Stimulated activated CD4-positive, alpha-beta T cell treated with anti-CD3 and anti-CD28 coated beads, TNF-alpha, amount 100 ng/mL, for 24 hours (primary cell): ENCODE measurements around the gene EPO.
"Not testable (repeated sequence)": the region's sequence is repeated elsewhere in the genome, so short reads cannot be mapped to it uniquely, and the experiment has no call there.

Source experiments
- DNase-seq, 3 experiments: peaks; one replicate each; pipeline ENCODE4 v3.0.0-alpha.2; 2020; ENCODE audit warnings: low read depth in 3 of 3

Gene EPO

GRCh38 chr7:100682991-100683658, 37.1 kb upstream of the EPO start:
- DNase-seq, result no peak

- no peak for DNase-seq
Observed at GRCh38 chr7:100683659-100684533, 36.4 kb upstream of the EPO start.

- DNase-seq, result no peak
Observed at GRCh38 chr7:100684534-100685042, 35.7 kb upstream of the EPO start.

- no peak for DNase-seq
Observed at GRCh38 chr7:100685049-100685605, 35.1 kb upstream of the EPO start.

GRCh38 chr7:100685631-100686145, 34.6 kb upstream of the EPO start:
- no peak for DNase-seq

GRCh38 chr7:100686201-100686821, 34.0 kb upstream of the EPO start:
- no peak for DNase-seq

DNA sequence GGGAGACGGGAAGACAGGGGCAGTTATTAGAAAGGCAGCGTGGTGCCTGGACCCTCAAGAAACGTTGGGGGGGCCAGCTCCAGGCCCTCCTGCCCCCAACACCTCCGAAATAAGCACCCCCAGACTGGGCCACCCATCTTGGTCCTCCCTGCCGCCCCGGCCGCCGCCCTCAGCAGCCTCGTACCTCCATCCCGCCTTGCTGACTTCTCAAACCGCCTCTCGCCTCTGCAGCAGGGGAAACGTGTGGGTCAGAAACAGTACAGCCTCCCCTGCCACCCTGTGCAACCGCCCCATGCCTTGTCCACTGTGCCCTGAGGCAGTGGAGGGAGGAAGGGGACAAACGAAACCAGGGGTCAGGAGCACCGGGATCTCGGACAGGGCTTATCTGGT, 33.5 kb upstream of the EPO start:
- DNase-seq, result no peak

- DNase-seq, result no peak
Observed at GRCh38 chr7:100687261-100687660, 33.0 kb upstream of the EPO start.

DNA sequence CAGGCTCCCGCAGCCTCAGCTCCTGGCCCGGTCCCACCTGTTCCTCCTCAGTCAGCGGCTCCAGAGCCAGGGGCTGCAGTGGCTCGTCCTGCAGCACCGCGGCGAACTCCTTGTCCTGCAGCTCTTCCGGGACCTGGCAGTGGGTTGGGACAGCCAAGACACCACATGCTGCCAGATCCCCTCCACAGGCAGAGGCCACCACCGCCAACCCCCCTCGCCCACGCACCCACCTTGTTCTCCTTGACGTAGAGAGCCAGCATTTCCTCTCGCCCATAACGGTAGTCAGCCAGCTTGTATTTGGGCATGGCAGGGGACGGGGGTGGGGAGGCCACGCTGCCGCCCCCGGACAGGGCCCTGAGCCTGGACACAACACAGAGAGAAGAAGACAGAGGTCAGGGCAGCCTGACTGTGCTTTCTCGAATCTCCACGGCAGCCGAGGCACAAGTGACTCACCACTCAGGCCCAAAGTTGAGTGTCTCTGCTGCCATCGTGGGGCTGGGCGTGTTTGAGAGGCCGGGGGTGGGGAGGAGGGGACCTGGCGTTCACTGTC, 32.4 kb upstream of the EPO start:
- DNase-seq, result no peak

- no peak for DNase-seq
Observed at GRCh38 chr7:100688326-100688860, 31.9 kb upstream of the EPO start.

GRCh38 chr7:100689230-100690135, 30.8 kb upstream of the EPO start:
- DNase-seq, result no peak

- DNase-seq, result peak; percentile 69 to 82 (median 77)
Observed at GRCh38 chr7:100691676-100692577, 28.3 kb upstream of the EPO start.

GRCh38 chr7:100692578-100692961, 27.7 kb upstream of the EPO start:
- no peak for DNase-seq

- DNase-seq, result no peak
Observed at GRCh38 chr7:100693312-100694097, 26.8 kb upstream of the EPO start.

GRCh38 chr7:100694098-100694745, 26.0 kb upstream of the EPO start, which contains the start of gene GIGYF1:
Gene GIGYF1, minus strand, starts transcription at chr7:100694250. Its CDS starts 6,012 bp downstream, at chr7:100688238.
- DNase-seq, result peak in 2 of 3 experiments; percentile 37 to 69

- no peak for DNase-seq
Observed at GRCh38 chr7:100696123-100696521, 24.1 kb upstream of the EPO start.

DNA sequence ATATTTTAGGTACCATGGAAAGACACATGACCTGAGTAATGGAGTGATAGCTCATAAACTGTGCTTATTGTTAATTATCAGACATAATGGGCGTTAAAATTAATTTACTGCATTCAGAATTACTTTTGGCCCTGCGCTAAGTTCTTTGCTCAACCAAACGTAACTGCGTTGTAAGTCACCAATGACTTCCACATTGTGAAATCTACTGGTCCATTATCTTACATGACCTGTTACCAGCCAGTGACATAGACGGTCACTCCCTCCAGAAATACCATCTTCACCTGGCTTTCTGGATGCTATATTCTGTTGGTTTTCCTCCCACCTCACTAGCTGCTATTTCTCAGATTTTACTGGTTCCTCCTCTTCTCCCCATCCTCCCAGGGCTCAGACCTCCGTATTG, 21.2 kb upstream of the EPO start:
- no peak for DNase-seq

DNA sequence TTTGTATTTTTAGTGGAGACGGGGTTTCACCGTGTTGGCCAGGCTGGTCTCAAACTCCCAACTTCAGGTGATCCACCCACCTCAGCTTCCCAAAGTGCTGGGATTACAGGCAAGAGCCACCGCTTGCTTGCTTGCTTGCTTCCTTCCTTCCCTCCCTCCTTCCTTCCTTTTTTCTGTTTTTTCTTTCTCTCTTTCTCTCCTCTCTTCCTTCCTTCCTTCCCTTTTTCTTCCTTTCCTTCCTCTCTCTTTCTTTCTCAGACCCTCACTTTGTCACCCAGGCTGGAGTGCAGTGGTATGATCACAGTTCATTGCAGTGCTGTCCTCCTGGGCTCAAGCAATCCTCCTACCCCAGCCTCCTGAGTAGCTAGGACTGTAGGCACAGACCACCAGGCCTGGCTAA, 19.2 kb upstream of the EPO start:
- not testable (repeated sequence) for DNase-seq
